Hepatocyte (in vitro differentiated cells): Measurements from ENCODE around the gene PIAS1. TPM values are rescaled to one million over a fixed set of nuclear protein-coding genes. Genes with fewer than 3 reads are reported as not detected.

Source experiments
- DNase-seq: peaks from one replicate; pipeline ENCODE4 v3.0.0-alpha.2; 2016; ENCODE audit warnings: low spot score
- H2AFZ ChIP-seq: fragments of 200-600 bp; sonication (generic); 2 replicates; pipeline ENCODE4 v1.6.0; 2016; ENCODE audit warnings: antibody characterized with exemption, mild to moderate bottlenecking
- H3K27ac ChIP-seq: fragments of 200-600 bp; sonication (generic); 2 replicates; pipeline ENCODE4 v1.5.1; 2016; ENCODE audit warnings: mild to moderate bottlenecking
- H3K27me3 ChIP-seq: fragments of 200-600 bp; sonication (generic); 2 replicates; pipeline ENCODE4 v1.6.1; 2016
- H3K36me3 ChIP-seq: fragments of 200-600 bp; sonication (generic); replicated peaks from 2 replicates; pipeline ENCODE4 v1.5.1; 2016; ENCODE audit warnings: low read depth; ENCODE audit not compliant: insufficient read depth
- H3K4me1 ChIP-seq: fragments of 200-600 bp; sonication (generic); 2 replicates; pipeline ENCODE4 v1.5.1; 2016; ENCODE audit warnings: mild to moderate bottlenecking, moderate library complexity; ENCODE audit not compliant: insufficient read depth
- H3K4me2 ChIP-seq: fragments of 200-600 bp; sonication (generic); 2 replicates; pipeline ENCODE4 v1.6.0; 2016
- H3K4me3 ChIP-seq: fragments of 200-600 bp; sonication (generic); 2 replicates; pipeline ENCODE4 v1.5.1; 2016; ENCODE audit warnings: mild to moderate bottlenecking
- H3K79me2 ChIP-seq: fragments of 200-600 bp; sonication (generic); 2 replicates; pipeline ENCODE4 v1.6.0; 2017; ENCODE audit warnings: mild to moderate bottlenecking
- H3K9me2 ChIP-seq: fragments of 200-600 bp; sonication (generic); replicated peaks from 2 replicates; pipeline ENCODE4 v1.6.0; 2017; ENCODE audit warnings: mild to moderate bottlenecking; ENCODE audit not compliant: insufficient read depth
- H3K9me3 ChIP-seq: fragments of 200-600 bp; sonication (generic); 2 replicates; pipeline ENCODE4 v1.5.1; 2016; ENCODE audit warnings: low read depth, mild to moderate bottlenecking
- H4K20me1 ChIP-seq: fragments of 200-600 bp; sonication (generic); 2 replicates; pipeline ENCODE4 v1.6.0; 2016; ENCODE audit warnings: mild to moderate bottlenecking; ENCODE audit not compliant: insufficient read depth, poor library complexity, severe bottlenecking
- EZH2 ChIP-seq: fragments of 200-600 bp; sonication (generic); IDR thresholded peaks from 2 replicates; pipeline ENCODE4 v1.6.1; 2016; ENCODE audit warnings: antibody characterized with exemption, mild to moderate bottlenecking, borderline replicate concordance
- EZH2phosphoT487 ChIP-seq: fragments of 200-600 bp; sonication (generic); IDR thresholded peaks from one replicate; pipeline ENCODE4 v1.6.1; 2018; ENCODE audit warnings: antibody characterized with exemption, mild to moderate bottlenecking, low read depth, moderate library complexity; ENCODE audit not compliant: unreplicated experiment, severe bottlenecking
- WGBS: methylation state at CpG from one replicate; pipeline ENCODE4 v1.1.6; 2016; ENCODE audit warnings: low lambda C conversion rate; ENCODE audit errors: missing lambda C conversion rate; 5-methylcytosine and 5-hydroxymethylcytosine counted together
- polyA plus RNA-seq: library from polyadenylated mRNA; unstranded; fragments of >200 nt; fragmentation: Nextera tagmentation; extraction: Ambion mirVana; gene quantifications from 2 replicates; pipeline ENCODE4 v1.2.1, GENCODE V29; 2016
- total RNA-seq: library from RNA; depleted of rRNA; stranded (reverse); fragments of >200 nt; gene quantifications from 2 replicates; pipeline ENCODE4 v1.2.3, GENCODE V29; 2014
- TF ChIP-seq, protein P1 (sequence below): fragments of 200-600 bp; sonication (generic); IDR thresholded peaks from 2 replicates; pipeline ENCODE4 v1.5.1; 2016; ENCODE audit warnings: antibody characterized with exemption, mild to moderate bottlenecking; ENCODE audit not compliant: poor library complexity

The PIAS1 gene
- total and polyA plus RNA-seq, 2 experiments from 2014 or later: 22.6 to 45.4 TPM

DNA sequence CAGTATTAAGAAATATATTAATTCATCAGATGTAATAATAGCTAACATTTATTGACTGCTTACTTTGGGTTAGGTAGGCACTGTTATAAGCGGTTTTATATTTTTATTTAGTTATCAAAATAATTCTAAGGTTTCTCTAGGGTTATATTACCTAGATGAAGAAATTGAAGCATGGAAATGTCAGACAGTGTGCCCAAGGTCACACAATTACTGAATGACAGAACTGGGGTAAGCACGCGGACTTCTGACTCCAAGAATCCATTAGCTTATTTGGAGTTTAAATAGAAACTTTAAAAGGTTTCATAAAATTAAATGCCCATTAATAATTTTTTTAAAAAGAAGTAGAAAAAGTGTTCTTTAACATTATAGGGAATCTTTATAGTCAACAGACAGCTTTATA, 76.7 kb downstream of the PIAS1 start:
- peaks cover 76% of the 10 kb centered on the region for H3K79me2 ChIP-seq
- no peak for DNase-seq
- peaks cover 5% of the 10 kb centered on the region for H4K20me1 ChIP-seq
- no peak overlapping the region for H3K27ac ChIP-seq
- TF ChIP-seq, protein P1, sequence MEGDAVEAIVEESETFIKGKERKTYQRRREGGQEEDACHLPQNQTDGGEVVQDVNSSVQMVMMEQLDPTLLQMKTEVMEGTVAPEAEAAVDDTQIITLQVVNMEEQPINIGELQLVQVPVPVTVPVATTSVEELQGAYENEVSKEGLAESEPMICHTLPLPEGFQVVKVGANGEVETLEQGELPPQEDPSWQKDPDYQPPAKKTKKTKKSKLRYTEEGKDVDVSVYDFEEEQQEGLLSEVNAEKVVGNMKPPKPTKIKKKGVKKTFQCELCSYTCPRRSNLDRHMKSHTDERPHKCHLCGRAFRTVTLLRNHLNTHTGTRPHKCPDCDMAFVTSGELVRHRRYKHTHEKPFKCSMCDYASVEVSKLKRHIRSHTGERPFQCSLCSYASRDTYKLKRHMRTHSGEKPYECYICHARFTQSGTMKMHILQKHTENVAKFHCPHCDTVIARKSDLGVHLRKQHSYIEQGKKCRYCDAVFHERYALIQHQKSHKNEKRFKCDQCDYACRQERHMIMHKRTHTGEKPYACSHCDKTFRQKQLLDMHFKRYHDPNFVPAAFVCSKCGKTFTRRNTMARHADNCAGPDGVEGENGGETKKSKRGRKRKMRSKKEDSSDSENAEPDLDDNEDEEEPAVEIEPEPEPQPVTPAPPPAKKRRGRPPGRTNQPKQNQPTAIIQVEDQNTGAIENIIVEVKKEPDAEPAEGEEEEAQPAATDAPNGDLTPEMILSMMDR: no peak
- no peak for TF ChIP-seq EZH2phosphoT487
- no peak for TF ChIP-seq EZH2
- H3K27me3 ChIP-seq: no peaks in the 10 kb centered on the region
- H3K9me2 ChIP-seq: no peaks in the 10 kb centered on the region
- no peak overlapping the region for H3K4me2 ChIP-seq
- no peak overlapping the region for H3K4me3 ChIP-seq
- H3K36me3 ChIP-seq: no peaks in the 10 kb centered on the region
- no peak overlapping the region for H2AFZ ChIP-seq
- no peaks in the 10 kb centered on the region for H3K4me1 ChIP-seq
- H3K9me3 ChIP-seq: no peaks in the 10 kb centered on the region
- 94% methylated on average over 3 of the region's 3 CpGs for WGBS

GRCh38 chr15:68137096-68137495, 83.0 kb downstream of the PIAS1 start:
- Histone ChIP-seq H3K27ac (no peak overlapping the region), H3K36me3 (no peaks in the 10 kb centered on the region), H3K4me2 (no peak overlapping the region), H3K79me2 (peaks cover 55% of the 10 kb centered on the region), H3K4me3 (no peak overlapping the region), H3K4me1 (peaks cover 3% of the 10 kb centered on the region), H3K9me2 (no peaks in the 10 kb centered on the region), H4K20me1 (peaks cover 5% of the 10 kb centered on the region), H2AFZ (no peak overlapping the region), H3K9me3 (no peaks in the 10 kb centered on the region), H3K27me3 (no peaks in the 10 kb centered on the region)
- WGBS: 100% methylated on average over 1 of the region's 1 CpG
- TF ChIP-seq EZH2phosphoT487 (no peak), EZH2 (no peak)
- TF ChIP-seq, protein P1: no peak
- no peak for DNase-seq

GRCh38 chr15:68143129-68143528, 89.0 kb downstream of the PIAS1 start:
- Histone ChIP-seq H3K36me3 (no peaks in the 10 kb centered on the region), H4K20me1 (peaks cover 2% of the 10 kb centered on the region), H3K9me2 (no peaks in the 10 kb centered on the region), H3K4me3 (no peak overlapping the region), H2AFZ (no peak overlapping the region), H3K4me2 (no peak overlapping the region), H3K27me3 (no peaks in the 10 kb centered on the region), H3K4me1 (peaks cover 3% of the 10 kb centered on the region), H3K79me2 (peaks cover 67% of the 10 kb centered on the region), H3K27ac (no peak overlapping the region), H3K9me3 (no peaks in the 10 kb centered on the region)
- 92% methylated on average over 2 of the region's 2 CpGs for WGBS
- TF ChIP-seq EZH2 (no peak), EZH2phosphoT487 (no peak)
- TF ChIP-seq, protein P1: no peak
- DNase-seq: no peak

DNA sequence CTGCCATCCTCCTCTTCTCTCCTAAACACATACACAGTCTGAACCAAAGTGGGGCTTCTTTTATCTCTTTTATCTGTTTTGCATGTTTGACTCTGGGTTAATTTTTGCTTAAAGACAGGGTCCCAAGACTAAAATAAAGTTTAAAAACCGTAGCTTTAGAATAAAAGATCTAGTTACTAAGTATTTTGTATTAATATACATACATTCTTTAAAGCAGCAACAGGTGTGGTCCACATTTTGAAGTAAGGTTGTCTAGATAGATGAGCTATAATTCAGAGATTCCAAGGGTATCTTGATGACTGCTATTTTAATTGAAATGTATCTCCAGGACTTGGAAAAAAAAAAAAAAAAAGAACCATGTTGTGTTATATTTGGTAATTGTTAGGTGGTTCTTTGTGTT, 89.7 kb downstream of the PIAS1 start:
- Histone ChIP-seq H4K20me1 (peaks cover 2% of the 10 kb centered on the region), H3K4me3 (no peak overlapping the region), H3K36me3 (no peaks in the 10 kb centered on the region), H3K4me1 (no peaks in the 10 kb centered on the region), H3K79me2 (peaks cover 65% of the 10 kb centered on the region), H3K27me3 (no peaks in the 10 kb centered on the region), H3K9me3 (no peaks in the 10 kb centered on the region), H3K4me2 (no peak overlapping the region), H2AFZ (no peak overlapping the region), H3K9me2 (no peaks in the 10 kb centered on the region), H3K27ac (no peak overlapping the region)
- DNase-seq: no peak
- TF ChIP-seq EZH2 (no peak), EZH2phosphoT487 (no peak)
- TF ChIP-seq, protein P1: no peak
- 79% methylated on average over 1 of the region's 1 CpG for WGBS
